K562 (cell line): ENCODE data around the gene ZMIZ1. TPM values are rescaled to one million over a fixed set of nuclear protein-coding genes. Genes with fewer than 3 reads are reported as not detected.

ENCODE experiments used
- ATAC-seq: fragments of 200-7000 bp; cut with Tn5 transposase; 3 replicates; pipeline ENCODE4 v1.9.1; 2020; ENCODE audit warnings: moderate library complexity
- BruUV-seq: library from RNA; stranded (reverse); fragments of 400-500 nt; replicated peaks from 2 replicates; lab custom pipeline; 2021; lab: Mats Ljungman, UMichigan
- CTCF ChIA-PET: fragments of 300-600 bp; formaldehyde crosslinking; extraction: SDS; loops from one replicate; lab custom pipeline; 2021; ENCODE audit warnings: low intra/inter-chr PET ratio; lab: Yijun Ruan, JAX
- POLR2A ChIA-PET: fragments of 300-600, 350-650 bp; sonication (Branson Sonifier 250); formaldehyde crosslinking; extraction: SDS; loops from one replicate; lab custom pipeline; 2021; ENCODE audit warnings: antibody characterized with exemption, inconsistent platforms; lab: Yijun Ruan, JAX
- DNase-seq, 4 experiments: peaks; one replicate each; pipeline versions ENCODE4 v3.0.0 to v3.0.0-alpha.2; 2011 to 2018; ENCODE audit warnings: low spot score in 3 of 4, mixed read lengths in 3 of 4; ENCODE audit errors: extremely low read depth in 1 of 4
- FAIRE-seq: peaks from 2 replicates; lab custom pipeline; 2011; peaks lifted over from hg19 to GRCh38; lab: Jason Lieb, UNC
- H2AFZ ChIP-seq: 2 replicates; pipeline ENCODE4 v1.6.0; 2011; ENCODE audit warnings: low read depth, low read length, control low read depth, inconsistent platforms
- H3K27ac ChIP-seq: fragments of 200-600 bp; 3 replicates; pipeline ENCODE4 v1.8.0; 2011; ENCODE audit warnings: low read depth, mild to moderate bottlenecking, control low read depth, inconsistent platforms, low read length, moderate library complexity, mixed read lengths; ENCODE audit errors: extremely low read depth
- H3K27me3 ChIP-seq, 2 experiments: fragments of 300-600 bp in 1 of 2; 2 replicates in 1 of 2; 3 replicates in 1 of 2; pipeline versions ENCODE4 v1.6.0 to v1.8.0; 2011; ENCODE audit warnings: inconsistent platforms in 2 of 2, low read length in 2 of 2, mild to moderate bottlenecking in 1 of 2, mixed read lengths in 1 of 2, moderate library complexity in 1 of 2; ENCODE audit not compliant: control insufficient read depth in 2 of 2, insufficient read depth in 2 of 2
- H3K36me3 ChIP-seq: fragments of 300-600 bp; 3 replicates; pipeline ENCODE4 v1.8.0; 2011; ENCODE audit warnings: mild to moderate bottlenecking, low read length, inconsistent platforms; ENCODE audit not compliant: control insufficient read depth, insufficient read depth
- H3K4me1 ChIP-seq, 2 experiments: fragments of 200-600 bp in 1 of 2; replicated peaks in 1 of 2; 2 replicates in 1 of 2; 3 replicates in 1 of 2; pipeline versions ENCODE4 v1.5.1 to v1.8.0; 2011; ENCODE audit warnings: inconsistent platforms in 2 of 2, low read length in 2 of 2, mild to moderate bottlenecking in 1 of 2, mixed read lengths in 1 of 2, moderate library complexity in 1 of 2; ENCODE audit not compliant: control insufficient read depth in 2 of 2, insufficient read depth in 2 of 2
- H3K4me2 ChIP-seq: 2 replicates; pipeline ENCODE4 v1.6.1; 2011; ENCODE audit warnings: low read length, control low read depth, inconsistent platforms, mixed read lengths; ENCODE audit not compliant: insufficient read depth
- H3K4me3 ChIP-seq: fragments of 200-600 bp; sonication (generic), shearing (Covaris generic); 2 replicates; pipeline ENCODE4 v1.5.1; 2016; ENCODE audit warnings: control low read depth, inconsistent platforms
- H3K79me2 ChIP-seq: fragments of 200-600 bp; 3 replicates; pipeline ENCODE4 v1.8.0; 2011; ENCODE audit warnings: low read length, inconsistent platforms; ENCODE audit not compliant: control insufficient read depth, insufficient read depth
- H3K9ac ChIP-seq, 2 experiments: 2 replicates each; pipeline versions ENCODE4 v1.6.0 to v1.6.1; 2011; ENCODE audit warnings: low read depth in 2 of 2, low read length in 2 of 2, control low read depth in 1 of 2, inconsistent platforms in 1 of 2, mild to moderate bottlenecking in 1 of 2, mixed read lengths in 1 of 2; ENCODE audit not compliant: insufficient read depth in 1 of 2
- H3K9me1 ChIP-seq: one replicate; pipeline ENCODE4 v1.6.0; 2011; ENCODE audit warnings: inconsistent platforms, mild to moderate bottlenecking, low read length, moderate library complexity; ENCODE audit not compliant: control insufficient read depth, insufficient read depth
- H3K9me3 ChIP-seq: replicated peaks from 2 replicates; pipeline ENCODE4 v1.5.1; 2011; ENCODE audit warnings: low read depth, low read length, inconsistent platforms; ENCODE audit not compliant: control insufficient read depth, insufficient read depth
- H4K20me1 ChIP-seq: replicated peaks from 2 replicates; pipeline ENCODE4 v1.6.1; 2011; ENCODE audit warnings: low read length, inconsistent platforms, mixed read lengths; ENCODE audit not compliant: control insufficient read depth, insufficient read depth
- BCOR ChIP-seq: fragments of 450-650 bp; IDR thresholded peaks from 2 replicates; pipeline ENCODE4 v1.6.1; 2016
- BRF1 ChIP-seq: IDR thresholded peaks from 3 replicates; pipeline ENCODE4 v1.6.1; 2011; ENCODE audit warnings: borderline replicate concordance, mild to moderate bottlenecking; ENCODE audit not compliant: insufficient read length; ENCODE audit errors: extremely low read depth
- CC2D1A ChIP-seq: fragments of 450-650 bp; IDR thresholded peaks from 2 replicates; pipeline ENCODE4 v1.6.1; 2017; ENCODE audit warnings: mild to moderate bottlenecking
- JUNB ChIP-seq: fragments of 450-650 bp; formaldehyde crosslinking; conservative IDR thresholded peaks from 2 replicates; pipeline ENCODE4 v1.4.0; 2020; ENCODE audit warnings: mild to moderate bottlenecking
- KDM1A ChIP-seq, 2 experiments: fragments of 450-650 bp; IDR thresholded peaks; 2 replicates each; pipeline ENCODE4 v1.6.1; 2016; ENCODE audit warnings: mild to moderate bottlenecking in 2 of 2
- NFXL1 ChIP-seq: fragments of 450-650 bp; formaldehyde crosslinking; IDR thresholded peaks from 2 replicates; pipeline ENCODE4 v1.4.0; 2021; ENCODE audit warnings: mild to moderate bottlenecking
- RBM25 ChIP-seq: fragments of 200-400 bp; formaldehyde crosslinking; IDR thresholded peaks from 2 replicates; pipeline ENCODE4 v1.6.1; 2018; ENCODE audit warnings: low read length, low read depth, moderate library complexity; ENCODE audit not compliant: severe bottlenecking
- SMARCA5 ChIP-seq: fragments of 450-650 bp; IDR thresholded peaks from 2 replicates; pipeline ENCODE4 v1.6.1; 2016
- SREBF1 ChIP-seq: fragments of 150-350 bp; IDR thresholded peaks from 2 replicates; pipeline ENCODE4 v1.6.1; 2014; ENCODE audit warnings: antibody characterized with exemption, low read depth, low read length, borderline replicate concordance
- ZNF354B ChIP-seq: fragments of 250-450 bp; sonication (Bioruptor Pico); IDR thresholded peaks from 2 replicates; pipeline ENCODE4 v1.4.0; 2020
- WGBS: fragments of 100-300 bp; shearing (Covaris generic); methylation state at CpG from one replicate; pipeline ENCODE4 v1.1.6; 2016; ENCODE audit warnings: low coverage, mixed read lengths; ENCODE audit not compliant: insufficient coverage; ENCODE audit errors: missing lambda C conversion rate; 5-methylcytosine and 5-hydroxymethylcytosine counted together
- in situ Hi-C: fragments of 300-500 bp; cut with MboI; formaldehyde crosslinking; loops from 4 replicates; pipeline ENCODE4 v1.15.0; 2018; ENCODE audit warnings: inconsistent platforms, mixed read lengths
- intact Hi-C: fragments of 100-400 bp; cut with micrococcal nuclease; formaldehyde crosslinking; loops from 2 replicates; pipeline ENCODE4 v1.14.2; 2022
- polyA plus RNA-seq, 8 experiments: library from polyadenylated mRNA; depleted of rRNA in 4 of 8; stranded (reverse) in 5 of 8; unstranded in 3 of 8; fragments of >200 nt; fragmentation: Nextera tagmentation in 2 of 8; fragmentation: Illumina TruSeq in 1 of 8; extraction: Ambion mirVana in 2 of 8; extraction: Trizol in 1 of 8; gene quantifications; 2 replicates each; pipeline versions ENCODE4 v1.2.1 to v1.2.3, GENCODE V29; 2011 to 2014; ENCODE audit warnings: inconsistent platforms in 1 of 8, missing spikeins in 1 of 8
- total RNA-seq, 7 experiments: library from RNA; depleted of rRNA in 6 of 7; stranded (reverse); fragments of >200 nt in 6 of 7; fragmentation: Illumina TruSeq in 2 of 7; extraction: Trizol in 2 of 7; gene quantifications; 2 replicates each; pipeline versions ENCODE4 v1.2.1 to v1.2.3, GENCODE V29; 2011 to 2021; ENCODE audit warnings: low replicate concordance in 1 of 7
- TF ChIP-seq, protein P1 (sequence below), 3 experiments: IDR thresholded peaks in 2 of 3; conservative IDR thresholded peaks in 1 of 3; 2 replicates each; pipeline ENCODE4 v1.5.1; 2011 to 2012; ENCODE audit warnings: low read length in 3 of 3, mild to moderate bottlenecking in 3 of 3, control low read depth in 2 of 3, improper control_type of control experiment in 1 of 3, inconsistent platforms in 1 of 3, low read depth in 1 of 3, mixed read lengths in 1 of 3, moderate library complexity in 1 of 3; ENCODE audit not compliant: insufficient read depth in 2 of 3

ZMIZ1 gene
- total and polyA plus RNA-seq, 9 of the 15 experiments (the other 6 are each of a cell fraction or from before 2014, with no cell fraction given) = 1.0 to 37.3 (median 4.3) TPM

DNA sequence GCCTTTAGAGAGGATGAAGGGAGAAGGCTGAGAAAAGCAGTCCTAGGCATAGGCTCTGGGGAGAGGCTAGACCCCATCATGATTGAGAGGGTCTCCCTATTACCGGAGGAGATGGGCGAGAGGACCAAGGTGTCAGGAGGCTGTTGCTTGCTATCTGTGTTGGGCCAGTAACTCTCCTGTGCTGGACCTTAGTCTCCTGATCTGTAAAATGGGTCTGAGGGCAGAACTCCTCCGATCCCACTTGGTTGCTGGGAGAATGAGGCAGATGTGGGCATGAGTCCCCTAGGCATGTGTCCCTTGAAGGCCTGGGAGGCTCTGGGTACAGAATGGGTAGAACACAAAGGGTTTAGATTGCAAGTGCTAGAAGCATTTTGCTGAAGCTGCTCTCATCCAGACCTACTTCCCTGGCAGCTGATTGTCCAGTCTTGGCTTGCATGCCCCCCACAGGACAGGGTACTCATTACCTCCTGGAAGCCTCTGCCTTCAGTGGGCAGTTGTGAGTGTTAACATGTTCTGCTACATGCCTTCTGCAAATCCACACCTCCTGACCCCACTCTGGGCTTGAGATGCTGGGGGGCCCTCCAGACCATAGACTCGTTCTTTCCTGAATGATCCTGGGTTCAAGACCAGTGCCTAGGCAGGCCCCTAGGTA lies 4.4 kb downstream of the ZMIZ1 start:
- no peak for FAIRE-seq
- Histone ChIP-seq H4K20me1 (peaks cover 51% of the 10 kb centered on the region), H3K9me3 (no peaks in the 10 kb centered on the region), H3K4me1 (peaks cover 15 to 47% of the 10 kb centered on the region in 2 experiments; a peak in 4 of 5 replicates), H3K9me1 (peaks cover 5% of the 10 kb centered on the region), H3K4me3 (no peak overlapping the region), H3K27me3 (no peaks in the 10 kb centered on the region), H3K36me3 (no peaks in the 10 kb centered on the region), H3K9ac (no peak overlapping the region), H3K79me2 (peaks cover 89% of the 10 kb centered on the region), H2AFZ (no peak overlapping the region), H3K27ac (no peak overlapping the region), H3K4me2 (no peak overlapping the region)
- BruUV-seq = no TSS peak
- CTCF ChIA-PET = no interaction called here
- intact Hi-C loops (no loop called here), in situ Hi-C loops (no loop called here)
- ATAC-seq = no peak
- POLR2A ChIA-PET = interaction anchor here (0.5 kb wide), 1 partner anchor 655 kb away, joined by 3 read pairs; no protein-coding TSS in a partner anchor
- WGBS = 94% methylated on average over 4 of the region's 4 CpGs
- DNase-seq = no peak
- TF ChIP-seq BCOR (peak; percentile 88), ZNF354B (CRISPR knock-in tag) (no peak), NFXL1 (no peak), SREBF1 (no peak), SMARCA5 (peak; percentile 53; the same call in 1 of the 2 replicates), CC2D1A (no peak), BRF1 (no peak), JUNB (CRISPR knock-in tag) (no peak), KDM1A (IDR thresholded peaks at IDR 0.05) (peak; percentile 38 to 77; a peak in 3 of 4 replicates), RBM25 (peak; percentile 93)
- TF ChIP-seq, protein P1, sequence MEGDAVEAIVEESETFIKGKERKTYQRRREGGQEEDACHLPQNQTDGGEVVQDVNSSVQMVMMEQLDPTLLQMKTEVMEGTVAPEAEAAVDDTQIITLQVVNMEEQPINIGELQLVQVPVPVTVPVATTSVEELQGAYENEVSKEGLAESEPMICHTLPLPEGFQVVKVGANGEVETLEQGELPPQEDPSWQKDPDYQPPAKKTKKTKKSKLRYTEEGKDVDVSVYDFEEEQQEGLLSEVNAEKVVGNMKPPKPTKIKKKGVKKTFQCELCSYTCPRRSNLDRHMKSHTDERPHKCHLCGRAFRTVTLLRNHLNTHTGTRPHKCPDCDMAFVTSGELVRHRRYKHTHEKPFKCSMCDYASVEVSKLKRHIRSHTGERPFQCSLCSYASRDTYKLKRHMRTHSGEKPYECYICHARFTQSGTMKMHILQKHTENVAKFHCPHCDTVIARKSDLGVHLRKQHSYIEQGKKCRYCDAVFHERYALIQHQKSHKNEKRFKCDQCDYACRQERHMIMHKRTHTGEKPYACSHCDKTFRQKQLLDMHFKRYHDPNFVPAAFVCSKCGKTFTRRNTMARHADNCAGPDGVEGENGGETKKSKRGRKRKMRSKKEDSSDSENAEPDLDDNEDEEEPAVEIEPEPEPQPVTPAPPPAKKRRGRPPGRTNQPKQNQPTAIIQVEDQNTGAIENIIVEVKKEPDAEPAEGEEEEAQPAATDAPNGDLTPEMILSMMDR (IDR thresholded peaks at IDR 0.05 in 2 of 3, conservative IDR thresholded peaks at IDR 0.05 in 1 of 3; ENCODE audit: insufficient read depth in 2 of 3, low read depth in 1 of 3, low read length in 3 of 3) = peak in 1 of 3 experiments; percentile 7; a peak in 1 of 6 replicates
